Activated CD4-positive, alpha-beta memory T cell treated with anti-CD3 and anti-CD28 coated beads for 36 hours (primary cell): ENCODE data around the gene CTBS. TPM values are rescaled to one million over a fixed set of nuclear protein-coding genes. Genes with fewer than 3 reads are reported as not detected.

Source experiments
- CTCF ChIA-PET: fragments of 350-600 bp; sonication (Branson Sonifier 250); formaldehyde crosslinking; loops from one replicate; lab custom pipeline; 2021; ENCODE audit warnings: antibody characterized with exemption, inconsistent platforms; lab: Charles Lee
- POLR2A ChIA-PET: fragments of 350-600 bp; sonication (Branson Sonifier 250); formaldehyde crosslinking; loops from one replicate; lab custom pipeline; 2021; ENCODE audit warnings: antibody characterized with exemption; lab: Charles Lee
- DNase-seq: peaks from one replicate; pipeline ENCODE4 v3.0.0-alpha.2; 2020
- H3K27ac Mint-ChIP-seq: one replicate; pipeline ENCODE4 v1.8.0; 2021; ENCODE audit warnings: mixed read lengths
- H3K27me3 Mint-ChIP-seq: one replicate; pipeline ENCODE4 v1.8.0; 2021; ENCODE audit warnings: mixed read lengths
- H3K36me3 Mint-ChIP-seq: one replicate; pipeline ENCODE4 v1.8.0; 2021; ENCODE audit warnings: mixed read lengths
- H3K4me1 Mint-ChIP-seq: one replicate; pipeline ENCODE4 v1.8.0; 2021; ENCODE audit warnings: low read depth, mixed read lengths
- H3K4me3 Mint-ChIP-seq: one replicate; pipeline ENCODE4 v1.8.0; 2021; ENCODE audit warnings: mild to moderate bottlenecking, mixed read lengths
- H3K9me3 Mint-ChIP-seq: one replicate; pipeline ENCODE4 v1.8.0; 2021; ENCODE audit warnings: mixed read lengths
- intact Hi-C: fragments of 100-400 bp; cut with micrococcal nuclease; formaldehyde crosslinking; loops from one replicate; pipeline ENCODE4 v1.15.1; 2023
- total RNA-seq, 2 experiments: library from RNA; stranded (reverse); gene quantifications; one replicate each; pipeline ENCODE4 v1.2.3, GENCODE V29; 2021

Gene CTBS
- total RNA-seq, 2 experiments from 2014 or later: 22.9 to 24.2 TPM

DNA sequence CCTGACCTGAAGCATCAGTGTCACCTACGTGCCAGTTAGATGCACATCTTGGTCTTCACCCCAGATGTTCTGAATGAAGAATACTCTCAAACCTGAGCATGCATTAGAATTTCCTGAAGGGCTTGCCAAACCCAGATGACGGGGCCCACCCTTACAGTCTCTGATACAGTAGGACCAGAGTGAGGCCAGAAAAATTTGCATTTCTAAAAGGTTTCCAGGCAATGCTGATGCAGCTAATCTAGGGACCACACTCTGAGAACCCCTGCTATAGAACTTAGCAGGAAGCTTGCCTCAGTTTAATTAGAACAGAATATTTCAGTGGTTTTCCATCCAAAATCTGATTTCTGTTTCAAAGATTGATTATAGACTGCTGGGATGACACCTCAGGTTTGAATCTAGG is 9.9 kb upstream of the CTBS start:
- intact Hi-C loops: no loop called here
- DNase-seq: no peak
- CTCF ChIA-PET: no interaction called here
- H3K4me1 Mint-ChIP-seq: no peaks in the 10 kb centered on the region
- H3K4me3 Mint-ChIP-seq: no peak overlapping the region
- H3K27ac Mint-ChIP-seq: no peak overlapping the region
- H3K27me3 Mint-ChIP-seq: peaks cover 10% of the 10 kb centered on the region
- POLR2A ChIA-PET: interaction anchor here (1.0 kb wide), 1 partner anchor 8 kb away, joined by 3 read pairs; no protein-coding TSS in a partner anchor
- no peaks in the 10 kb centered on the region for H3K36me3 Mint-ChIP-seq
- no peaks in the 10 kb centered on the region for H3K9me3 Mint-ChIP-seq

DNA sequence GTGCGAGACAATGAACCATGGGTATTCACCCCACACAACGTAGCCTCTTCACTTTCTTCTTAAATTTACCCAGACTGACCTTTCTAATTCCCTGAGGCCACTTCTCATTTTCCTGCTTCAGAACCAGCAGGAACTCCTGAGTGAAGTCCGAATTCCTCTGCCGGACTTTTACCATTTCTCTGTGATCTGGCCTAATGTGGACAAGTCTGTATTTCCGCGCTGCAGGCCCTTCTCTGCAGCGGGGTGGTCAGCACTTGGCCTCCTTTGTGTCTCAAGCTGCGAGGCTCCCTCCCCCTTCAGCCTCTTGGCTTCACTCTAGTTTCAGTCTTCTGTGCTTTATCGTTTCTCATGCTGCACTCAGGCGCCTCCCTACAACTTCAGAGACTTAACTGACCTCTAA is 9.4 kb upstream of the CTBS start:
- POLR2A ChIA-PET: interaction anchor here (1.0 to 1.2 kb wide), 2 partner anchors 8 to 10 kb away, joined by 3 to 4 read pairs; no protein-coding TSS in a partner anchor
- H3K27ac Mint-ChIP-seq: no peak overlapping the region

GRCh38 chr1:84582802-84583587 is 8.8 kb upstream of the CTBS start:
- CTCF ChIA-PET: no interaction called here
- Mint-ChIP-seq H3K36me3 (no peaks in the 10 kb centered on the region), H3K27me3 (peaks cover 5% of the 10 kb centered on the region), H3K27ac (no peak overlapping the region), H3K4me3 (no peak overlapping the region), H3K9me3 (no peaks in the 10 kb centered on the region), H3K4me1 (no peaks in the 10 kb centered on the region)
- DNase-seq: no peak
- POLR2A ChIA-PET: interaction anchor here (1.2 kb wide), 1 partner anchor 10 kb away, joined by 4 read pairs; no protein-coding TSS in a partner anchor
- intact Hi-C loops: no loop called here

More for the DNA sequence above, 9.4 kb upstream of the CTBS start:
- H3K4me1 Mint-ChIP-seq: no peaks in the 10 kb centered on the region
- no peaks in the 10 kb centered on the region for H3K36me3 Mint-ChIP-seq
- peaks cover 8% of the 10 kb centered on the region for H3K27me3 Mint-ChIP-seq
- H3K9me3 Mint-ChIP-seq: no peaks in the 10 kb centered on the region
- intact Hi-C loops: no loop called here
- CTCF ChIA-PET: no interaction called here
- no peak overlapping the region for H3K4me3 Mint-ChIP-seq
- no peak for DNase-seq

DNA sequence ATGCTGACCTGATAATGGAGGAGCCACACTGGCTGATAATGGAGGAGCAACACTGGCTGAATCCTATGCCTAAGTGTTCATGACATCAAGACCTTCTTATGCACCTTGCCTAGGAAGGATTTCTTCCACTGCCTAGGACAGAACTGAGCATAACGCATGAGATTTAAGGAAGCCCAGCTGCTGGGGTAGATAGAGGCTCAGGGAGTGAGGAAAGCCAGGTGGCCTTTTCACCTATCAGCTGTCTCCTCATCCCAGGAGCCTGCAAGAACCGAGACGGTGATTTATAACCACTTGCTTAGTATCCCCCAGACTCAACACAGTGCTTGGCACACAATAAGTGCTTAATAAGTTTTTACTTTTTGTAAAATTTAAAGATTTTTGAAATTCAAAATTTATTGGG is 7.4 kb upstream of the CTBS start:
- CTCF ChIA-PET: no interaction called here
- intact Hi-C loops: no loop called here
- no peak overlapping the region for H3K27ac Mint-ChIP-seq
- H3K27me3 Mint-ChIP-seq: peaks cover 4% of the 10 kb centered on the region
- H3K4me1 Mint-ChIP-seq: no peaks in the 10 kb centered on the region
- H3K36me3 Mint-ChIP-seq: no peaks in the 10 kb centered on the region
- DNase-seq: no peak
- H3K4me3 Mint-ChIP-seq: no peak overlapping the region
- no peaks in the 10 kb centered on the region for H3K9me3 Mint-ChIP-seq
- POLR2A ChIA-PET: no interaction called here

- Mint-ChIP-seq H3K4me3 (peak overlapping the region; percentile 98), H3K27ac (peak overlapping the region; percentile 95), H3K4me1 (peaks cover 33% of the 10 kb centered on the region), H3K27me3 (peaks cover 1% of the 10 kb centered on the region), H3K36me3 (peaks cover 31% of the 10 kb centered on the region), H3K9me3 (no peaks in the 10 kb centered on the region)
- no peak for DNase-seq
- intact Hi-C loops: loop anchor here (1.0 to 5.0 kb wide), 4 partner anchors 69 to 702 kb away; partner anchors contain the start of genes BCL10, GNG5, MCOLN2 and SPATA1
- POLR2A ChIA-PET: interaction anchor here (0.8 to 3.2 kb wide), 8 partner anchors 11 to 684 kb away, joined by 3 to 83 read pairs (median 14); partner anchors contain the start of genes C1orf52, GNG5, PRKACB and RPF1
- CTCF ChIA-PET: interaction anchor here (1.7 to 3.3 kb wide), 4 partner anchors 25 to 133 kb away, joined by 4 to 38 read pairs (median 10); partner anchors contain the start of genes GNG5 and SPATA1
Observed at GRCh38 chr1:84574936-84575335, 696 bp upstream of the CTBS start.

GRCh38 chr1:84573481-84573966 is 716 bp downstream of the CTBS start:
- ChIA-PET CTCF (interaction anchor here (0.8 to 3.3 kb wide), 10 partner anchors 10 to 428 kb away, joined by 3 to 38 read pairs (median 6); partner anchors contain the start of genes GNG5, RPF1 and SPATA1), POLR2A (interaction anchor here (0.6 to 3.2 kb wide), 15 partner anchors 9 to 1071 kb away, joined by 3 to 83 read pairs (median 5); partner anchors contain the start of genes BCL10, GNG5, PRKACB and RPF1)
- DNase-seq: no peak
- H3K27me3 Mint-ChIP-seq: peaks cover 1% of the 10 kb centered on the region
- peak overlapping the region; percentile 100 for H3K27ac Mint-ChIP-seq
- H3K36me3 Mint-ChIP-seq: peaks cover 39% of the 10 kb centered on the region
- H3K4me1 Mint-ChIP-seq: peaks cover 37% of the 10 kb centered on the region
- intact Hi-C loops: loop anchor here (1.0 to 5.0 kb wide), 8 partner anchors 26 to 704 kb away; partner anchors contain the start of genes BCL10, PRKACB, RPF1 and SSX2IP
- H3K4me3 Mint-ChIP-seq: peak overlapping the region; percentile 98
- no peaks in the 10 kb centered on the region for H3K9me3 Mint-ChIP-seq

DNA sequence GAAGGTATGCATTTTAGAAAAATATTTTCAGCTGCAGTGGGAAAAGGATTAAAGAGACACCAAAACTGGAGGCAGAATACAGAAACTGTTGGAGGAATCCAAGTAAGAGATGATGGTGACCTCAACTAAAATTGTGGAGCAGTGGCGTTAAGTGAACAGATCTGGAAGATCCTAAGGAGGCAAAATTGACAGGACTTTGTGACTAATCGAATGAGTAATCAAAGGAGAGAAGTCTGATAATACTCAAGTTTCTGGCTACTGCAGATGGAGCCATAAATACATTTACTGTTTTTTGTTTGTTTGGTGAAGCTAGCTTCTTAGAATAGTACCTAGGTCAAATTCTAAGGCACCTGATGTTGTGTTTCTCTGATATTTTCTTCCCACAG is 3.1 kb downstream of the CTBS start:
- CTCF ChIA-PET: no interaction called here

GRCh38 chr1:84570436-84571149 is 3.6 kb downstream of the CTBS start:
- POLR2A ChIA-PET: no interaction called here
- no peaks in the 10 kb centered on the region for H3K9me3 Mint-ChIP-seq
- H3K36me3 Mint-ChIP-seq: peaks cover 46% of the 10 kb centered on the region
- H3K27me3 Mint-ChIP-seq: peaks cover 1% of the 10 kb centered on the region
- CTCF ChIA-PET: no interaction called here
- DNase-seq: no peak
- H3K4me3 Mint-ChIP-seq: no peak overlapping the region
- peaks cover 46% of the 10 kb centered on the region for H3K4me1 Mint-ChIP-seq
- intact Hi-C loops: loop anchor here (5.0 kb wide), 2 partner anchors 493 to 707 kb away; partner anchors contain the start of gene BCL10
- peak overlapping the region; percentile 50 for H3K27ac Mint-ChIP-seq

More for the DNA sequence above, 3.1 kb downstream of the CTBS start:
- Mint-ChIP-seq H3K4me3 (no peak overlapping the region), H3K4me1 (peaks cover 46% of the 10 kb centered on the region), H3K9me3 (no peaks in the 10 kb centered on the region), H3K27me3 (peaks cover 1% of the 10 kb centered on the region), H3K36me3 (peaks cover 46% of the 10 kb centered on the region), H3K27ac (peak overlapping the region; percentile 50)
- intact Hi-C loops: loop anchor here (5.0 kb wide), 2 partner anchors 494 to 706 kb away; partner anchors contain the start of gene BCL10
- no peak for DNase-seq
- POLR2A ChIA-PET: no interaction called here

DNA sequence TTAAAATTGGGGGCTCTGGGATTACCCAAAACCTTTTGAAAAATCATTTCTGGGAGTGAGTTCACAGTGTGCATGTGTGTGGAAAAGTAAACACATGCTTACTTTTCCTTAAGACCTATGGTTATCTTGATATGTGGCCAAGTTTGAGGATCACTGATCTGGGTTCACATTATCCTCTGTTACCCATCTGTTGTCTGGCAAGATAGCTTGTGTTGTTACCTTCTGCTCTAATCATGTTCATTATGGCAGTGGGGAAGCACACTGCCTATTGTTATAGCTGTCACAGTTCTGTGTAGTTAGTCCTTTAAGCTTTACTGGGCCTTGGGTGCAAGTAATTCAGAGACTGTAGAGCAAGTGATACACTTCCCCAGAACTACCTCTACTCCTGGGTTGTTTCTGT is 5.0 kb downstream of the CTBS start:
- POLR2A ChIA-PET: no interaction called here
- intact Hi-C loops: no loop called here
- CTCF ChIA-PET: interaction anchor here (1.8 kb wide), 1 partner anchor 427 kb away, joined by 4 read pairs; no protein-coding TSS in a partner anchor

GRCh38 chr1:84550826-84551225 is 23.4 kb downstream of the CTBS start:
- DNase-seq: no peak
- H3K36me3 Mint-ChIP-seq: peaks cover 2% of the 10 kb centered on the region
- no peaks in the 10 kb centered on the region for H3K9me3 Mint-ChIP-seq
- H3K4me3 Mint-ChIP-seq: no peak overlapping the region
- intact Hi-C loops: no loop called here
- H3K4me1 Mint-ChIP-seq: no peaks in the 10 kb centered on the region
- H3K27ac Mint-ChIP-seq: no peak overlapping the region
- ChIA-PET POLR2A (no interaction called here), CTCF (interaction anchor here (1.6 kb wide), 1 partner anchor 8 kb away, joined by 4 read pairs; no protein-coding TSS in a partner anchor)
- no peaks in the 10 kb centered on the region for H3K27me3 Mint-ChIP-seq

More for the DNA sequence above, 5.0 kb downstream of the CTBS start:
- no peaks in the 10 kb centered on the region for H3K9me3 Mint-ChIP-seq
- no peaks in the 10 kb centered on the region for H3K27me3 Mint-ChIP-seq
- H3K36me3 Mint-ChIP-seq: peaks cover 47% of the 10 kb centered on the region
- no peak overlapping the region for H3K27ac Mint-ChIP-seq
- H3K4me1 Mint-ChIP-seq: peaks cover 38% of the 10 kb centered on the region
- no peak for DNase-seq
- no peak overlapping the region for H3K4me3 Mint-ChIP-seq

DNA sequence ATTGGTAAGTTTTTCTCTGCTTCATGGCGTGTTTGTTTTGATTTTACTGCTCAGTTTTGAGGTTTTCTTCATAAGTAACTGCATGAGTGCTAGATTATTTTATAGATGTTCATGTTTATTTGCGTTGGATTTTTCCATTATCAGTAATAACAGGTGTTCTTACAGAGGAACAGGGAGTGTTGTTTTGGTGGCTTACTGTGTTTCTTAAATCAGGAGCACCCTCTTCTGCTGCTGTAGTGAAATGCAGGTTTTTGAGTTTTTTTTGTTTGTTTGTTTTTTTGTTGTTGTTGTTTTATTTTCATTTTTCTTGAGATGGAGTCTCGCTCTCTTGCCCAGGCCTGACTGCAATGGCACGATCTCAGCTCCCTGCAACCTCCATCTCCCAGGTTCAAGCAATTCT is 32.6 kb downstream of the CTBS start:
- DNase-seq: no peak
- no peaks in the 10 kb centered on the region for H3K27me3 Mint-ChIP-seq
- H3K36me3 Mint-ChIP-seq: peaks cover 10% of the 10 kb centered on the region
- ChIA-PET POLR2A (no interaction called here), CTCF (interaction anchor here (0.7 kb wide), 1 partner anchor 112 kb away, joined by 3 read pairs; no protein-coding TSS in a partner anchor)
- H3K4me1 Mint-ChIP-seq: peaks cover 5% of the 10 kb centered on the region
- no peak overlapping the region for H3K27ac Mint-ChIP-seq
- intact Hi-C loops: loop anchor here (2.0 kb wide), 1 partner anchor 99 kb away; no protein-coding TSS in a partner anchor
- H3K9me3 Mint-ChIP-seq: no peaks in the 10 kb centered on the region
- no peak overlapping the region for H3K4me3 Mint-ChIP-seq
